Measurements from ENCODE around the gene TMEM69. TPM values are rescaled to one million over a fixed set of nuclear protein-coding genes. Genes with fewer than 3 reads are reported as not detected.

TMEM69 gene
- total RNA-seq, 1 experiment from 2014 or later = 39.3 TPM

GRCh38 chr1:45666836-45667235 lies 21.1 kb upstream of the TMEM69 start:
- Histone ChIP-seq H3K4me2 (ENCODE audit: low read length) (no peak overlapping the region), H4K20me1 (ENCODE audit: insufficient read depth) (peaks cover 21% of the 10 kb centered on the region), H3K4me1 (ENCODE audit: control insufficient read depth in 1 of 2, insufficient read depth in 2 of 2, low read length in 2 of 2) (no peaks in the 10 kb centered on the region), H3K27ac (ENCODE audit: low read depth, low read length) (no peak overlapping the region), H3K4me3 (replicated peaks in 1 of 2; ENCODE audit: low read depth in 1 of 2, low read length in 2 of 2) (no peak overlapping the region), H3K79me2 (ENCODE audit: insufficient read depth, low read length) (peaks cover 99% of the 10 kb centered on the region), H3K9me3 (ENCODE audit: control insufficient read depth in 1 of 2, insufficient read depth in 1 of 2, low read depth in 1 of 2, low read length in 2 of 2) (no peaks in the 10 kb centered on the region), H3K9ac (ENCODE audit: low read length) (no peak overlapping the region), H3K9me2 (ENCODE audit: insufficient read depth) (no peaks in the 10 kb centered on the region), H3K27me3 (ENCODE audit: insufficient read depth, low read length) (no peaks in the 10 kb centered on the region), H2AFZ (ENCODE audit: low read depth, low read length, poor library complexity, severe bottlenecking) (no peak overlapping the region), H3K36me3 (ENCODE audit: control insufficient read depth in 1 of 2, insufficient read depth in 2 of 2, low read length in 2 of 2) (no peaks in the 10 kb centered on the region)
- DNase-seq (ENCODE audit: low read depth, low spot score) (no peak), ATAC-seq (no peak)
- intact Hi-C loops (cut with micrococcal nuclease) = no loop called here
- BruUV-seq (replicated peaks) = no TSS peak
- ChIA-PET POLR2A (no interaction called here), CTCF (no interaction called here), RAD21 (ENCODE audit: low non-redundant PET in 1 of 2, low total read pairs in 2 of 2, uncharacterized antibody in 2 of 2, unreplicated experiment in 2 of 2) (no interaction called here)
- TF ChIP-seq ATF3 (IDR thresholded peaks at IDR 0.05) (no peak), RAD21 (IDR thresholded peaks at IDR 0.05; ENCODE audit: low read depth) (no peak), SP1 (IDR thresholded peaks at IDR 0.05; ENCODE audit: low read depth) (no peak), ZBTB33 (IDR thresholded peaks at IDR 0.05; ENCODE audit: extremely low read depth, insufficient replicate concordance, low read length) (no peak), JUND (IDR thresholded peaks at IDR 0.05) (no peak), SRF (IDR thresholded peaks at IDR 0.05; ENCODE audit: low read depth) (no peak), REST (IDR thresholded peaks at IDR 0.05; ENCODE audit: low read depth) (no peak), TCF7L2 (IDR thresholded peaks at IDR 0.05; ENCODE audit: borderline replicate concordance, extremely low read depth, insufficient read depth, insufficient read length) (no peak), CEBPB (IDR thresholded peaks at IDR 0.05; ENCODE audit: low read depth) (no peak), ZFX (IDR thresholded peaks at IDR 0.05) (no peak), SIN3A (IDR thresholded peaks at IDR 0.05; ENCODE audit: low read depth) (no peak), MAX (IDR thresholded peaks at IDR 0.05) (no peak), ZNF274 (IDR thresholded peaks at IDR 0.05; ENCODE audit: low read depth, low read length) (no peak), EZH2 (IDR thresholded peaks at IDR 0.05) (no peak), CTCF (IDR thresholded peaks at IDR 0.05 in 2 of 3, conservative IDR thresholded peaks at IDR 0.05 in 1 of 3; ENCODE audit: borderline replicate concordance in 1 of 3, insufficient read depth in 1 of 3, low read depth in 2 of 3, low read length in 2 of 3) (no peak), CBX3 (IDR thresholded peaks at IDR 0.05; ENCODE audit: low read depth) (no peak)

All from HCT116 (cell line).